ENCODE measurements around the gene POGLUT3. TPM values are rescaled to one million over a fixed set of nuclear protein-coding genes. Genes with fewer than 3 reads are reported as not detected.
A peak's percentile ranks its signal among the peaks of the same experiment; 100 is the strongest.

POGLUT3 gene
- total RNA-seq, 3 donors from 2014 or later: 13.8 to 25.4 (median 20.0) TPM

DNA sequence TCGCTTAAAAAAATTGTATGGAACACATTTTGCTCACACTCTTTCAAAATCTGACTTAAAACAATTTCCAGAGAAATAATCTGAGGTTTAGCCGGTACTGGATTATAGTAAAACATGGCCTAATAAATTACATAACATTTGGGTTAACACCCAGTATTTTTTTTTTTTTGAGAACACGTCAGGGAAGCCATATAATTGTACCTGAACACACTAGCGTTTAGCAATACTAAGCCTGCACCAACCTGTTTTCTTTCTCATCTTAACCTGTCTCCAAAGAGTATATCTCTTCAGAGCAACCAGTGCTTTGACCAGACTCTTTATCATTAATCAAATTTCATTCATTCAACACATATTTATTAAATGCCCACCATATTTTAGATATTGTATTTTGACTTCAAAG is 2.0 kb upstream of the POGLUT3 start:
- H3K36me3 ChIP-seq (ENCODE audit: low read depth): no peaks in the 10 kb centered on the region
- DNase-seq (no peak), ATAC-seq (no peak)
- intact Hi-C loops (cut with DNase I, micrococcal nuclease): no loop called here
- H3K4me3 ChIP-seq: no peak overlapping the region
- TF ChIP-seq, protein P1, sequence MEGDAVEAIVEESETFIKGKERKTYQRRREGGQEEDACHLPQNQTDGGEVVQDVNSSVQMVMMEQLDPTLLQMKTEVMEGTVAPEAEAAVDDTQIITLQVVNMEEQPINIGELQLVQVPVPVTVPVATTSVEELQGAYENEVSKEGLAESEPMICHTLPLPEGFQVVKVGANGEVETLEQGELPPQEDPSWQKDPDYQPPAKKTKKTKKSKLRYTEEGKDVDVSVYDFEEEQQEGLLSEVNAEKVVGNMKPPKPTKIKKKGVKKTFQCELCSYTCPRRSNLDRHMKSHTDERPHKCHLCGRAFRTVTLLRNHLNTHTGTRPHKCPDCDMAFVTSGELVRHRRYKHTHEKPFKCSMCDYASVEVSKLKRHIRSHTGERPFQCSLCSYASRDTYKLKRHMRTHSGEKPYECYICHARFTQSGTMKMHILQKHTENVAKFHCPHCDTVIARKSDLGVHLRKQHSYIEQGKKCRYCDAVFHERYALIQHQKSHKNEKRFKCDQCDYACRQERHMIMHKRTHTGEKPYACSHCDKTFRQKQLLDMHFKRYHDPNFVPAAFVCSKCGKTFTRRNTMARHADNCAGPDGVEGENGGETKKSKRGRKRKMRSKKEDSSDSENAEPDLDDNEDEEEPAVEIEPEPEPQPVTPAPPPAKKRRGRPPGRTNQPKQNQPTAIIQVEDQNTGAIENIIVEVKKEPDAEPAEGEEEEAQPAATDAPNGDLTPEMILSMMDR (IDR thresholded peaks at IDR 0.05): no peak
- H3K4me1 ChIP-seq (ENCODE audit: low read depth): peaks cover 7% of the 10 kb centered on the region
- no peaks in the 10 kb centered on the region for H3K9me3 ChIP-seq

DNA sequence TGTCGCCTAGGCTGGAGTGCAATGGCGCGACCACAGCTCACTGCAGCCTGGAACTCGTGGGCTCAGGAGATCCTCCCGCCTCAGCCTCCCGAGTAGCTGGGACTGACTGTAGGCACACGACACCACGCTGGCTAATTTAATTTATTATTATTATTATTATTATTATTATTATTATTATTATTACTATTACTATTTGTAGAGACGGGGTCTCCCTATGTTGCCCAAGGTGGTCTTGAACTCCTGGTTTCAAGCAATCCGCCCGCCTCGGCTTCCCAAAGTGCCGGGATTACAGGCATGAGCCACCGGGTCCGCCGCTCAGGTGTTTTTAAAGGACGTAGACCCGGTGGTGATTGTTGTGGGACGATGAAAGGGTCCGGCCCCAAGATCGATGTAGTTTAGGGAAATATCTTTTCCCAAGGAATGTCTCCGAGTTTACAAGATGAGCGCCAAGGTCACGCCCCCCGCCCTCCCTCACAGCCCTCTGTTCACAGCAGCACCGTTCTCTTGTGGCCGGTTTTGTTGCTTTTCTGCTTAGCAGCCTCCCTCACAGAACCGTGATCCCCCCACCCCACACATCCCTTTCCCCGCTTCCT is 728 bp upstream of the POGLUT3 start:
- ATAC-seq: no peak
- DNase-seq: peak; percentile 10 to 46 (median 32)
- peak overlapping the region; percentile 48 for H3K4me3 ChIP-seq
- no peaks in the 10 kb centered on the region for H3K36me3 ChIP-seq (ENCODE audit: low read depth)
- peaks cover 10% of the 10 kb centered on the region for H3K4me1 ChIP-seq (ENCODE audit: low read depth)
- TF ChIP-seq, protein P1 (IDR thresholded peaks at IDR 0.05): no peak
- no peaks in the 10 kb centered on the region for H3K9me3 ChIP-seq
- intact Hi-C loops (cut with DNase I, micrococcal nuclease): no loop called here

DNA sequence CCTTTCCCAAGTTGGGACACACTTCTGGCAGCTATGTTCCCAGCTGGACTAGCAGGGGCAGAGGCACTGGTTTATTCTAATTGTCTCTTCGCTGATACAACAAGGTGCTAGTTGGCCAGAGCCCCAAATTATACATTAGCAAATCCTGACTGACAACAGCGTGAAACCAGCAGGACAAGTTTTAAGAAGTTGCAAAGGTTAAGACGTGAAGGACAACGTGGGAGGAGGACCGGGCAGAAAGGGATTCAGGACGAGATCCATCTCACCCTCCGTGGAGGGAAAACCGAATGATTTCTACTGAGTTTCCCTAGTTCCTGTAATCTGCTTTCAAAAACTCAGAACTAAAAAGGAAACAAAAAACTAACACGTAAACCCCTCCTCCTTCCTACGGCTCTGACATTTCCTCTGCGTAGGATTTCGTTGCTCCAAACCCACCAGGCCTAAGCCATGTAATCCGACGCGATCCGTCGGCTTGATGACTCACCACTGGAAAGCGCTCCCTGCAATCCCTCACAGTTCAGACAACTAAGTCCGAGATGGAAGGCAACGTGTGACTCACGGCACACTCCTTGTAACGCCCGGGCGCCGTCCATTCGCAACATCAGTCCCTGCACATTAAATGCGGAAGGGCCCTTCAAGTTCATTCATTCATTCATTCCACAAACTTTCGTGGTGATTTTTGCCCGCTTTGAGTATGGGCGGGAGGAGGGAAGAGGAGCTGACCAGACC is 703 bp downstream of the POGLUT3 start:
- Histone ChIP-seq H3K4me3 (peak overlapping the region; percentile 48), H3K9me3 (no peaks in the 10 kb centered on the region), H3K36me3 (ENCODE audit: low read depth) (no peaks in the 10 kb centered on the region), H3K4me1 (ENCODE audit: low read depth) (peaks cover 10% of the 10 kb centered on the region)
- TF ChIP-seq, protein P1 (IDR thresholded peaks at IDR 0.05): no peak
- intact Hi-C loops (cut with DNase I, micrococcal nuclease): no loop called here
- DNase-seq: peak; percentile 82 to 89 (median 85)
- peak; percentile 95 for ATAC-seq

DNA sequence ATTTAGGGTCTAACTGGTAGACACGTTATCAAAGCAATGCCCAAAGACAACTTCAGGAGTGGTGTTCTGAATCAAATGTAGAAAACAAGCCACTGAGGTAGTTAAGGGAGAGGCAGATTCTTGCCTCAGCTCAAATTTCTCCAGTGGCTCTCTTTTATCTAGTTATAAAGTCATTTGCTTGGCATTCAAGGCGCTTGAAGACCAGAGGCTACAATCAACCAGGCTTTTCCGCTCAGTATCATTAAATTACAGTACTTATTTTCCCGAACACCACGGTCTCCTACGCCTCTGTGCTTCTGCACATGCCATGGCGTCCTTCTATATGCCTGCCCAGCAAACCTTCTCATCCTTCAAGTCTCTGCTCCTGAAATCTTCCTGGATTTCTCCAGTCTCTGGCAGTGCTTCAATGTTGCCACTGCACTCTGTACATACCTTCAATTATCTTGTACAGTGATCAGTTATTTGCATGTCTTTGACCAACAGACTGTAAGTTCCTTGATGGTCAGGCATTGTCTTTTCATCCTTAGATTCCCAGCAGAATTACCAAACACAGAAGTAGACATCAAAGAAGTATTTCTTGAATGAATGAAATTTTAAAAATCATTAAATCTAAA is 1.4 kb downstream of the POGLUT3 start:
- DNase-seq: no peak
- TF ChIP-seq, protein P1 (IDR thresholded peaks at IDR 0.05): no peak
- Histone ChIP-seq H3K4me1 (ENCODE audit: low read depth) (peaks cover 10% of the 10 kb centered on the region), H3K4me3 (no peak overlapping the region), H3K36me3 (ENCODE audit: low read depth) (no peaks in the 10 kb centered on the region), H3K9me3 (no peaks in the 10 kb centered on the region)
- ATAC-seq: no peak
- intact Hi-C loops (cut with DNase I, micrococcal nuclease): no loop called here

DNA sequence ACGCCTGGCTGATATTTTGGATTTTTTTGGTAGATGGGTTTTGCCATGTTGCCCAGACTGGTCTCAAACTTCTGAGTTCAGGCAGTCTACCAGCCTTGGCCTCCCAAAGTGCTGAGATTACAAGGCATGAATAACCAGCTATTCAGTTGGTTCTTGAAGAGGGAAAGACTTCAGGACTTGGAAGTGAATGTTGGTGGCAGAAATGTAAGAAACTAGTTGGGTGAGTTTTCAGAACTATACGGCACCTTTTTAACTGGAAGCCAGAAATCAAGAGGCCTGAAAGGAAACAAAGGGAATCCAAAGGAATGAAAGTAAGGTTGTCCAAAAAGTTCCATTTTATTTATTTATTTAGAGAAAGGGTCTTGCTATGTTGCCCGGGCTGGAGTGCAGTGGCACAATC is 2.9 kb downstream of the POGLUT3 start:
- Histone ChIP-seq H3K36me3 (ENCODE audit: low read depth) (no peaks in the 10 kb centered on the region), H3K9me3 (no peaks in the 10 kb centered on the region), H3K4me3 (no peak overlapping the region), H3K4me1 (ENCODE audit: low read depth) (peaks cover 10% of the 10 kb centered on the region)
- TF ChIP-seq, protein P1 (IDR thresholded peaks at IDR 0.05): no peak
- DNase-seq (no peak), ATAC-seq (no peak)
- intact Hi-C loops (cut with DNase I, micrococcal nuclease): no loop called here
